IPS DF 6.9 (cell line): ENCODE data around the gene PSME3IP1.

Experiments used
- DNase-seq: peaks from one replicate; pipeline ENCODE4 v3.0.0-alpha.2; 2013; ENCODE audit warnings: low read depth, low spot score
- H3K27ac ChIP-seq: one replicate; pipeline ENCODE4 v1.5.1; 2013; ENCODE audit warnings: low read length, control low read depth
- H3K27me3 ChIP-seq: 2 replicates; pipeline ENCODE4 v1.6.1; 2013; ENCODE audit warnings: mild to moderate bottlenecking, low read length; ENCODE audit not compliant: control insufficient read depth, insufficient read depth
- H3K36me3 ChIP-seq: 2 replicates; pipeline ENCODE4 v1.6.1; 2013; ENCODE audit warnings: low read length; ENCODE audit not compliant: control insufficient read depth, insufficient read depth
- H3K4me1 ChIP-seq: 2 replicates; pipeline ENCODE4 v1.6.1; 2013; ENCODE audit warnings: low read length; ENCODE audit not compliant: control insufficient read depth, insufficient read depth
- H3K4me3 ChIP-seq: 2 replicates; pipeline ENCODE4 v1.5.1; 2013; ENCODE audit warnings: mild to moderate bottlenecking, low read length
- H3K9me3 ChIP-seq: 2 replicates; pipeline ENCODE4 v1.6.1; 2013; ENCODE audit warnings: low read length, inconsistent platforms; ENCODE audit not compliant: control insufficient read depth, insufficient read depth
- WGBS: extraction: QIAGEN DNeasy Blood & Tissue Kit; methylation state at CpG from one replicate; pipeline ENCODE4 v1.1.7; 2013; ENCODE audit warnings: mixed read lengths, missing lambda C conversion rate; ENCODE audit not compliant: insufficient read length, insufficient coverage; 5-methylcytosine and 5-hydroxymethylcytosine counted together

PSME3IP1 gene

GRCh38 chr16:57146735-57147134 is 39.1 kb downstream of the PSME3IP1 start:
- no CpG with 5 or more reads among the region's 5 CpGs for WGBS
- DNase-seq, result no peak

GRCh38 chr16:57146040-57146647 is 39.7 kb downstream of the PSME3IP1 start:
- H3K4me3 ChIP-seq, result no peak overlapping the region
- no peaks in the 10 kb centered on the region for H3K36me3 ChIP-seq
- no peaks in the 10 kb centered on the region for H3K27me3 ChIP-seq

More at GRCh38 chr16:57146735-57147134, 39.1 kb downstream of the PSME3IP1 start:
- Histone ChIP-seq H3K4me3 (no peak overlapping the region), H3K36me3 (no peaks in the 10 kb centered on the region), H3K27me3 (no peaks in the 10 kb centered on the region), H3K4me1 (peaks cover 7% of the 10 kb centered on the region), H3K9me3 (no peaks in the 10 kb centered on the region), H3K27ac (no peak overlapping the region)

GRCh38 chr16:57145046-57146021 is 40.5 kb downstream of the PSME3IP1 start:
- Histone ChIP-seq H3K27ac (no peak overlapping the region), H3K36me3 (no peaks in the 10 kb centered on the region), H3K27me3 (no peaks in the 10 kb centered on the region), H3K4me3 (no peak overlapping the region), H3K9me3 (no peaks in the 10 kb centered on the region), H3K4me1 (peaks cover 5% of the 10 kb centered on the region)
- WGBS, result no CpG with 5 or more reads among the region's 14 CpGs
- no peak for DNase-seq

More at GRCh38 chr16:57146040-57146647, 39.7 kb downstream of the PSME3IP1 start:
- no CpG with 5 or more reads among the region's 24 CpGs for WGBS
- no peak overlapping the region for H3K27ac ChIP-seq
- H3K4me1 ChIP-seq, result peaks cover 7% of the 10 kb centered on the region
- H3K9me3 ChIP-seq, result no peaks in the 10 kb centered on the region
- DNase-seq, result no peak

- Histone ChIP-seq H3K27ac (no peak overlapping the region), H3K4me3 (no peak overlapping the region), H3K36me3 (no peaks in the 10 kb centered on the region), H3K9me3 (no peaks in the 10 kb centered on the region), H3K4me1 (peaks cover 5% of the 10 kb centered on the region), H3K27me3 (no peaks in the 10 kb centered on the region)
- WGBS, result no CpG with 5 or more reads among the region's 2 CpGs
- DNase-seq, result no peak
Measured at GRCh38 chr16:57144027-57144426, 41.8 kb downstream of the PSME3IP1 start.

GRCh38 chr16:57143149-57143921 is 42.5 kb downstream of the PSME3IP1 start:
- no peaks in the 10 kb centered on the region for H3K36me3 ChIP-seq
- H3K27ac ChIP-seq, result no peak overlapping the region
- no peak for DNase-seq
- H3K4me1 ChIP-seq, result peaks cover 5% of the 10 kb centered on the region
- no CpG with 5 or more reads among the region's 14 CpGs for WGBS
- H3K27me3 ChIP-seq, result no peaks in the 10 kb centered on the region
- H3K9me3 ChIP-seq, result no peaks in the 10 kb centered on the region
- H3K4me3 ChIP-seq, result no peak overlapping the region

- H3K27me3 ChIP-seq, result no peaks in the 10 kb centered on the region
- peaks cover 5% of the 10 kb centered on the region for H3K4me1 ChIP-seq
- no peak for DNase-seq
- no peaks in the 10 kb centered on the region for H3K9me3 ChIP-seq
- H3K4me3 ChIP-seq, result no peak overlapping the region
- no peaks in the 10 kb centered on the region for H3K36me3 ChIP-seq
- no peak overlapping the region for H3K27ac ChIP-seq
- WGBS, result 100% methylated on average over 1 of the region's 16 CpGs
Measured at GRCh38 chr16:57141822-57142631, 43.8 kb downstream of the PSME3IP1 start.

GRCh38 chr16:57140931-57141668 is 44.7 kb downstream of the PSME3IP1 start:
- no peaks in the 10 kb centered on the region for H3K9me3 ChIP-seq
- H3K4me1 ChIP-seq, result peaks cover 2% of the 10 kb centered on the region; the same call in 1 of the 2 replicates
- no peaks in the 10 kb centered on the region for H3K36me3 ChIP-seq
- DNase-seq, result no peak
- H3K27ac ChIP-seq, result no peak overlapping the region
- no peak overlapping the region for H3K4me3 ChIP-seq
- no CpG with 5 or more reads among the region's 7 CpGs for WGBS
- no peaks in the 10 kb centered on the region for H3K27me3 ChIP-seq

- Histone ChIP-seq H3K27ac (no peak overlapping the region), H3K36me3 (no peaks in the 10 kb centered on the region), H3K9me3 (no peaks in the 10 kb centered on the region), H3K4me3 (no peak overlapping the region), H3K27me3 (no peaks in the 10 kb centered on the region), H3K4me1 (no peaks in the 10 kb centered on the region)
- no peak for DNase-seq
- no CpG with 5 or more reads among the region's 10 CpGs for WGBS
Measured at GRCh38 chr16:57138281-57138935, 47.4 kb downstream of the PSME3IP1 start.
